Measurements from ENCODE around the gene COL28A1.
"Not testable (repeated sequence)": the region's sequence is repeated elsewhere in the genome, so short reads cannot be mapped to it uniquely, and the experiment has no call there.

COL28A1 gene

DNA sequence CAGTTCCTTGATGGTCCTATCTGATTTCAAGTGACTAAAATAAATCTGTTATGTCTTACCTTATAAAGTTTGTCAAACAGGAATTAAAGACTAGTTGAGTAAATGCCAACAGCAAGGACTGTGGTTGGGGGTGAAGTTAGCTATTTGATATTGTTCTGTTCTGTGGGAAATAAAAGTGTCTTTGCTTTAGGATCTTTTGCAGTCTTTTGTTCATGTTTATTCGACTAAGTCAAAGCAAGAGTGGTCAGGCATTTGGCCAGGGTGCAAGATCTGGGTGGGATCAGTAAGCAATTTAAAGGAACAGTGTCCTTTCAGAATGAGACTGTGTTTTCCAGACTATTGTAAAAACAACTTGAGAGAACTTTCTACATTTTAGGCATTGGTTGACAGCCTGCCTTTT lies at the start of gene COL28A1:
COL28A1 (minus strand) TSS at position 183 of the 400 bp plus-strand sequence. CDS start 2,998 bp downstream, outside the sequence.
- no peak for DNase-seq

DNA sequence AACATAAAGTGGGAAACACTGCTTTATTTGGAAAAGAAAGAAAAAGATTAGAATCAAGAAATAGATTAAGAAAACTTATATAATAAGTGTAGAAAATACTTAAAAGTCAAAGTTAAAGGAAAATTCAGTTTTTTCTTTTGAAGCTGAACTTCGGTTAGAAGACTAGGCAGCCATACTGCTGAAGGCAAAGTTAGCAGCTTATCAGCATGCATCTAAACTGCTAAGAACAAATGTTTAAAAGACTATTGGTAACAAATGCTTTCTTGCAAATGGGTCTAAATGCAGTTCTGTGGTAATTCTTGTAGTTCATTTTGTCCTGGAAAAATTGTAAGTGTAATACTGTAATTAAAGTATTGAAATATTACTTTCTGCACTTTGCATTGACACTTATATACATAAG lies 49.0 kb upstream of the COL28A1 start:
- no peak for DNase-seq

DNA sequence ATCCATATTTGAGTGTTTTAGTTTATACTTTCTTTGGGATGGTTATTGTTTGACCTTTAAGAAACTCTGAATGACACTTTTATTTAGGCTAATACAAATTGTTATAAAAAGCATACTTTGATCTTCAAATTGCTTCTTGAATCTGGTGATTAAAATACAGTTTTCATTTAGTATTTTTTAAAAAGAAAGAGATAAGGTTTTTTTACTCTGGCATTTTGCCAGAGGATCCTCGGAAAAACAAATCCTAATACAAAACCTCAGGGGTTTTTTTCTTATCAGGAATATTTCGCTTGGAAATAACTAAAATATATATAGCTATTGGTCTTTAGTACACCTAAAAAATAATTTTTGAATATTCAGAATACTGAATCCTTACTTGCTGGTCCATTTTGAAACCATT lies 48.1 kb upstream of the COL28A1 start:
- no peak for DNase-seq

DNA sequence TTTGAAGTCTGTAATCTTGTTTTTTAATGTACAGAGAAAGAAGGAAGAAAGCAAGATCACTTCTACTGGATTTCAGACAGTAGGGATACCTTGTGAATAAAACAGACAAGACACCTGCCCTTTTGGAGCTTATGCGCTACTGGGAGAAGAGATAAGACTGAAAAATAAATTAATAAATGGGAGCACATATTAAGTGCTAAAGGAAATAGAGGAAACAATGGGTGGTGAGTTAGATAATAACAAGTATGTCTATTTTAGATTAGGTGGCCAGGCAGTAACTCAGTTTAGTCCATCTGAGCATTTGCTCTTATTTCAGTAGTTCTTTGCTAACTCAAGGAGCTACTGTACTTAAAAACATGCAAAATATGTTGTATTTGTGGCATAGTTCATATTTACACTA lies 46.9 kb upstream of the COL28A1 start:
- no peak for DNase-seq

DNA sequence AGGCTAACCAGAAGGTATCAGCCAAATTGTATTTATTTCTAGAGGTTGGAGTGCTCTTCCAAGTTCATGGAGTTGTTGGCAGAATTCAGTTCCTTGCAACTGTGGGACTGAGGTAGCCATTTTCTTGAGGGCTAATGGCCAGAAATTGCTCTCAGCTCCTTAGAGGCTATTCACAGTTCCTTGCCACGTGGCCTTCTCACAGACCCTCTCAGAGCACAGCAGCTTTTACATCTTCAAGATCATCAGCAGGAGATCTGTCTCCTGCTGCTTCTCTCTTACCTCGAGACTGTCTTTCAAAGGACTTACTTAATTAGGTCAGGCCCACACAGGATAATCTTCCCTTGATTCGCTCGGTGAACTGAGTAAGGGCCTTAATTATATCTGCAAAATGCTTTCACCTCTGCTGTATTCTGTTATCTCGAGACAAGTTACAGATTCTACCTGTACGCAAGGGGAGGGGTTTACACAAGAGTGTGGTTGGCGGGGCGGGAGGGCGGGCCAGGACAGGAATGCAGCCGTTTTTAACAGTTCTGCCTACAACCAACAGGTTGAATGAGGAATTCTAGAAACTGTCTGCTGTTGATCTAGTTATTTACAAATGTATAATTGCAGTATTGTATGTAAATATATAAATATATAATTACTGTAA lies 46.0 kb upstream of the COL28A1 start:
- no peak for DNase-seq

DNA sequence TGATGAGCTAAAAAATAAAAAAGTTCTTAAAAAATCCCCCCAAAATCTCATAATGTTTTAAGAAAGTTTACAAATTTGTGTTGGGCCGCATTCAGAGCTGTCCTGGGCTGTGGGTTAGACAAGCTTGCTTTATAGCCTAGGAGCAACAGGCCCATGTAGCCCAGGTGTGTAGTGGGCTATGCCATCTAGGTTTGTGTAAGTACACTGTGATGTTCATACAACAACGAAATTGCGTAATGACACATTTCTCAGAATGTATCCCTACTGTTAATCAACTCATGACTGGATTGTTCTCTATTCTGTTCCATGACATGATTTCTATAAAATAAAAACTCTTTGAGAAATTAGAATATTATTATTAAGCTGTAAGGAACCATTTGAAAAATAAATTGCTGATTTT lies 44.0 kb upstream of the COL28A1 start:
- DNase-seq = no peak

DNA sequence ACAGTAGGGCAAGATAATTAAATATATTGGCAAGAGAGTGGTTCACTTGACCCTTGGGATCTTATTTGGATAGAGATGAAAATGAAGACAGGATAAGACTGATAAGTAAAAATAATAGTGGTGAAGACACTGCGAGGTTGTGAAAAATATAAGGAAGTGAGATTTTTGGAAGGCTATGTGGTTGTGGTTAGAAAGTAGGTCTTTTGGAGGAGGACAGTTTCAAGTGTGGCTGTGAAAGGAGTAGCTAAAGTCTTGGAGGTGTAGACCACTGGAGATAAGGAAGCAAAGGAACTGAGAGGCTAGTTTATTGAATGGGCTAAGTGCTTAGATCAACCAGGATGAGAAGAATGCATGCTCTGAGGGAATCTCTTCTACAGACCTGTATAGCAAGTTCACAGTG lies 42.2 kb upstream of the COL28A1 start:
- DNase-seq = no peak

DNA sequence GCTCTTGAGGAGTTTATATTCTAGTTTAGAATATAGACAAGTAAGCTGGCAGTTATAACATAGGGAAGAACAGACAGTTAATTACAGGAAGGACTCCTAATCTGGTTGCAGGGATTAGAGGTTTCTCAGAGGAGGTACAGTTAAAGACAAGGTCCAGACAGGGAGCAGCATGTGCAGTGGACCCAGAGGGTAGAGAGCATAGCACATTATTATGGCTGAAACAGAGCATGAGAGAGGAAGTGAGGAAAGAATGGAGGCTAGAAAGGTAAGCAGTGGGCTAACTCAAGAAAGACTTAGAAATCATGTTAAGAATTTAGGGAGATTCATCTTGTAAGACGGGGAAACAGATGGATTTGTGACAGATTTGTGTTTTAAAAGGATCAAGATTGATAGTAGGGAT lies 40.7 kb upstream of the COL28A1 start:
- no peak for DNase-seq

DNA sequence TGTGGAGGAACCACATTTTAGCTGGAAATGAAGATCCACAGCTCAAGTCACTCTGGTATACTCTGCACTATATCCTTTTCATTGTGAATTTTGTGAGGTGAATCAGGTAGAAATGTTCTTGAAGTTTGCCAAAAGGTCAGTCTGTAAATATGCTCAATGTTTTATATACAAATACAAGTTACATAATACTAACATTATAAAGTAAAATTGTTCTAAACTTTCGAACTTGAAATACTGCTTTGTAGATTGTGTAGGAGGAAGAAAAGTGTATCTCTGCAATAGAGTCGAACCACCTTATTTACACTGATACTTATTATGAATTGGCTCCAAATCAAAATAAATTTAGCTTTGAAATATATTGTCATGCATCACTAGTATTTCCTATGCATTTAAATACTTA lies 38.0 kb upstream of the COL28A1 start:
- no peak for DNase-seq

DNA sequence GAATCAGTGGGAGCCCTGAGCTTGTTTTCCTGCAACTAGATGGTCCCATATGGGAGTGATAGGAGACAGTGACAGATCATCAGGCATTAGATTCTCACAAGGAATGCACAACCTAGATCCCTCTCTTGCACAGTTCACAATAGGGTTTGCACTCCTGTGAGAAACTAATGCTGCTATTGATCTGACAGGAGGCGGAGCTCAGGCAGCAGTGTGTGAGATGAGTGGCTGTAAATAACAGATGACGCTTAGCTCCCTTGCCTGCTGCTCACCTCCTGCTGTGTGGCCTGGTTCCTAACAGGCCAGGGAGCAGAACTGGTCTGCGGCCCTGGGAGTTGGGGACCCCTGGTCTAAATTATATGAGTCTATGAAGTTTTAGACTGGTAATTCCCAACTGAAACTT lies 34.9 kb upstream of the COL28A1 start:
- no peak for DNase-seq

DNA sequence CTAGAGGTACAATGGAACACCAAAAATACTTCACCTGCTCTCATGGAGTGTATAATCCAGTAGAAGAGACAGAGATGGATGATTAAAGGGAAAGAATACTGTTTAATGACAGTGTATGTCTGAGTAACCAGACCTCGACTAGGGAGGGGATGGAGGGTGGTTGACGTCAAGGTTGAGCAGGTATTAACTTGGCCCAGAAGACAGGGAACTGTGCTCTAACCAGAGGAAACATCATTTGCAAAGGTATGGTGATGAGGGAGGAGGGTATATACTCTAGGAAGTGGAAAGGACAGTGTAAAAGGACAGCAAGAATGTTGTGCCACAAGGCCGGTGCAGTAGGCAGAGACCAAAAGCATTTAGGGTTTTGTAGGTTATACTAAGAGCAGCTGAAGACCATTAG lies 33.9 kb upstream of the COL28A1 start:
- DNase-seq = no peak

DNA sequence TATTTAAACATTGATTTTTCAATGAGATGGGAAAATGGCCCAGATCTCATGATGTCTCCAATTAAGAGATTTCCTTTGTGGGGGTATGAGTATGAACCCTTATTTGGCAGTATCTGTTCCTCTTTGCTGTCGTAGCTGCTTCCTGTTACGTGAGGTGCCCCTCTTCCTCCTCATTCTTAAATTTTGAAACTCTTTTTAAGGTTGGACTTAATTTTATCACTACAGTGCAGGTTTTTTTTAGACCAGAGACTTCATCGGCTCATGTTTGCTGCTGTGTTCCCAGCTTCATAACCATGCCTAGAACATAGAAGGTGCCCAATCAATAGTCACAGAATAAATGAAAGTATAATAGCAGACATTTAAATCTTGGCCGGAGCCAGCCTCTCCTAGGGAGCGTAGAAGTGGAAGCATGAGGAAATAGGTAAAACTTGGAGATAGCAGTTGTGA lies 33.4 kb upstream of the COL28A1 start:
- no peak for DNase-seq

DNA sequence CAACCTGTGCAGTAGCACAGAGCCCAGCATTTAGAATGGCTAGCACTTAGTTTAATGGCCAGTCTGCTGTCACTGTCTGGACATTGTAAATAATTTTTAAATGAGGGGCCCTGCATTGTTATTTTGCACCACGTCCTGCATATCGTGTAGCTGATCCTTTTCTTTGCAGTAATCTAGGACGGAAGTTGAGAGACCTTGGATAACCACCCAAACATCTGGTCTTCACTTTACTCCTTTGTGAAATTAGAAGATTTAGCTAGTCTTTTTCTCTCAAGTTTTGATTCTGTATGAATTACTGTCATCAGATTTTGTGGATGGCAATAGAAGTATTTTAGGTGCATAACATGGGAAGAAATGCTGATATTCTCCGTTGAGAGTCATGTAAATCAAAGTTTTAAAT lies 32.9 kb upstream of the COL28A1 start:
- no peak for DNase-seq

DNA sequence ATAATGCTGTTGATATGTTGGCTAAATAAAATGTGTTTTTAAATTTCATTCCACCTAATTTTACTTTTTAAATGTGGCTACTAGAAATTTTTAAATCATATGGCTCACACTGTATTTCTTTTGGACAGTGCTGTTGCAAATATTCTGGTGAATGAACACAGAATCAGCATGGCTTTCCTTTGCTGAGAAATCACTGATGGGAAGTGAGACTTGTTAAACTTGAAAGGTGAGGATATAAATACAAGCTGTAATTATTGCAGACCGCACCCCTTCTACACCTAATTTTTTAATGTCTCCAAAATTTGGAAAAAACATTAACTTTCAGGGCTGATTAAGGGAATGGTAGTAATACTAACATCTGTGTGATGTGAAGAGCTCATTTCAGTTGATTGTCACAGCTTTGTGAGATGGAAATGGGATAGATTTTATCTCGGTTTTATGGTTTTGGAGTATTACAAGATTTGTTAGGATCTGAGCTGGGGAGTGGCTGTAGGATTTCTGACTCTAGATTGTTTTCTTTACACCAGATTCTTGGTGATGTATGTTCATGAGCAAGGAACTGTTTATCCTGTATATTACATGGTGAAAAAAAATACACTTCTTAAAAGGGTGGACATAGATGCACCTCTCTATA lies 32.3 kb upstream of the COL28A1 start:
- no peak for DNase-seq

DNA sequence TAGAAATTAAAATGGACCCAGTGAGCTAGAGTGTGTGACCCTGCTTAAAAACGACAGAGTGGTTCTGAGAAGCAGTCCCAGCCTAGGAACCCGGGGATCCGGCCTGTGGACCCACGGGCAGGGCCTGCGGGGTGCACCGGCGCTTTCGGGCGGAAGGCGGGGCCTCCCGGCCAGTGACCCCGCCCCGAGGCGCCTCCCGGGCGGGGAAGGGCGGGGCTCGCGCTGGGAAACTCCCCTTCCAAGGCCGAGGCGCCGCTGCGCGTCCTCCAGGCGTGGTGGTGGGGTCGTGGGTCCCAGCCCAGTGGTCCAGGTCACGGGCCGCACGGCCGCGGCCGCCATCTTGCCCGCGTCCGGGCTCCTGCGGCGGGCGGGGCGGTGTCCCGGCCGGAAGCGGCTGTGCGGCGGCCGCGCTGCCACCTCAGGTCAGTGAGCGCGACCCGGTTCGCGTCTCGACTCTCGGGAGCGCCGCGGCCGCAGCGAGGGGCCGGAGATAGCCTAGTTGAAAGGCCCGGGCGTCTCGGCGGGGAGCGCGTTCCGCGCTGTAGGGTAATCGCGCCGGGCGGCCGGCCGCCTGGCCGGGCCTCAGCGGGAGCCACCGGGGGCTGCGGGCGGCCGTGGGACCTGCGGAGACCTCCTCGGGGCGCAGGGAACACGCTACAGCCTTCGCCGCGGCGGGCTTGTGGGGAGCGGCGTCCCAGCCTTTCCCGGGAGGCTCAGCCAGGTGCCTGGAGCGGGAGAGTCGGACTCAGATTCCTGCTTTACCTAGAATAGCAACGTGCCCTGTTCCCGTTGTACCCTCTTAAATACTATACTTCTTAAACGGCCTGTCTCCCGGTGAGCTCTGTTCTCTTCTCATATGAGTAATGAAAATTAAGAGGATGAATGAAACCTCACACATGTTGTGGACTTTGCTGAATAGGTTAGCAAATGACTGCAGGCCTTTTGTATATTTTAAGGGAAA lies 31.3 kb upstream of the COL28A1 start, which contains the start of gene MIOS:
MIOS (plus strand) TSS at position 234 of the 961 bp plus-strand sequence. CDS start 5,592 bp downstream, outside the sequence.
- peak; percentile 85 to 91 for DNase-seq

DNA sequence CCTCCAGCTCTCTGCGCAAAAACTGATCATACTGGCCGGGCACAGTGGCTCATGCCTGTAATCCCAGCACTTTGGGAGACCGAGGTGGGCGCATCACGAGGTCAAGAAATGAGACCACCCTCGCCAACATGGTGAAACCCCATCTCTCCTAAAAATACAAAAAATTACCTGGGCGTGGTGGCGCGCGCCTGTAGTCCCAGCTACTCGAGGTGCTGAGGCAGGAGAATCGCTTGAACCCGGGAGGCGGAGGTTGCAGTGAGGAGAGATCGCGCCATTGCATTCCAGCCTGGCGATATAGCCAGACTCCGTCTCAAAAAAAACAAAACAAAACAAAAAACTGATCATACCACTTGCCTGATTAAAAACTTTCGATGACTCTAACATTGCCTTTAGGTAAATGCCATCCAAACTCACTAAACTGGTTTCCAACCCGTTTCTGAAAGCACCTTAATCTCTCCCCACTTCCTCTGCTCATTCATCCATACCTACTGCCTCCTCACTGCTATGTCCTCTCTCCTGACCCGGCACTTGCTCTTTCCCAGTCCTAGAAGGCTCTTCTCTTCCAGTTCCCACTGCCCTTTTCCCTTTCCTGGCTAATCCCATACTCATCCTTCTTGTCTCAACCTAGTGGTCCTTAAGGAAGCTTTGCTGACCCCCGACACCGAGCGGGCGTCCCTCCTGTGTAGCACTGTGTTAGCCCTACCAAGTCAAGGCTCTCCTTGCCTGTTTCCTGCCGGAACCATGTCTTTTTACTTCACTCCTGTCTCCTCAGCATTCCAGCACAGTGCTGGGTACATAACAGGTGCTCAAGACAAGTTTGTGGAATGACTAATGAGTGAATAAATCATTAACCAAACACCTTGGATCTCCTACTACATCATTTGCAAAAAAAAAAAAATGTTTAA lies 30.3 kb upstream of the COL28A1 start:
- peak in 1 of 2 experiments; percentile 37 for DNase-seq

DNA sequence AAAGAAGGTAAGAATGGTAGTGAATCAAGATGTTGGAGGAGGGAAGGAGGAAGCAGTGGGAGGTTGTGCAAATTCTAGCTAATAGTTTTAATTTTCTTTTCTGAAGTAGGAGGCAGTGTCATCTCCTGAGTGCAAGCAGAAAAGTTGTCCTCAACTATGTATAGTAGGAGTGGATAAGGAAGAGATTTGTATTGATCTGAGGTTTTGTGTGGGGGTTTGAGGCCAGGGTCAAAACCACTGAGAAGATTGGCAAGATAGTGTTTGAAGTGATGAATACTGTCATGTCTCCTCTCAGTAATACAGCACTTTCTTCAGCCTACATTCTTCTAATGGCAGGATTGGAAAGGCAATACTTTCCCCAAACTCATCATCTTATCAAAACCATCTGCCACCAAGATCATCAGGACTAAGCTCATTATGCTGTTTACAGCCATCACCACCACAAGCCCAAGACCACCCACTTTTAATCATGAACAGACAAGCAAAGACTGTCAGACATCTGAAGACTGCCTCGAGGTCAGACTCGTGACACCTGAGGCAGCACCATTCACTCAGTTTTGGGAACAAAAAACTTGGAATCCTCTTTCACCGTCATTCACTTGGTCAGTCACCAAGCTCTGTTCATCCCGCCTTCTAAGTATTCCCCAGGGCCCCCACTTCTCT lies 29.5 kb upstream of the COL28A1 start:
- peak; percentile 55 to 56 for DNase-seq

DNA sequence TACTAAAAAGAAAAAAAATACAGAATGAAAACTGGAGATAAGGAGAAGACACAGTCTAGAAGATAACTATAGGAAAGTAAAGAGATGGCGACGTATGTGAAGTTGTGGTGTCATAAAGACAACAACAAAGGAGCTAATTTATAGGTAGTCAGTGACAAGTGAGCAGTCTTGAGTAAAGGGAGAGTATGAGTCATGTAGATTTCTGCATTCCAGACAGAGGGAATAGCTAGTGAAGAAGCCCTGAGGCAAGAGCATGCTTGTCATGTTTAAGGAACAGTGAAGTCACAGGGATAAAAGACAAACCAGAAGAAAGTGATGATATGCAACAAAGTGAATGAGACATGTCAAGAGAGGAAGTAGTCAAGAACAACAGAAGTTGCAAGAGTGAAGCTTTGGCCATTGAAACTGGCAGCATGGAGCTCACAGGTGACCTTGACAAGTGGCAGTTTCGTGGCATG lies 28.7 kb upstream of the COL28A1 start:
- DNase-seq = no peak

DNA sequence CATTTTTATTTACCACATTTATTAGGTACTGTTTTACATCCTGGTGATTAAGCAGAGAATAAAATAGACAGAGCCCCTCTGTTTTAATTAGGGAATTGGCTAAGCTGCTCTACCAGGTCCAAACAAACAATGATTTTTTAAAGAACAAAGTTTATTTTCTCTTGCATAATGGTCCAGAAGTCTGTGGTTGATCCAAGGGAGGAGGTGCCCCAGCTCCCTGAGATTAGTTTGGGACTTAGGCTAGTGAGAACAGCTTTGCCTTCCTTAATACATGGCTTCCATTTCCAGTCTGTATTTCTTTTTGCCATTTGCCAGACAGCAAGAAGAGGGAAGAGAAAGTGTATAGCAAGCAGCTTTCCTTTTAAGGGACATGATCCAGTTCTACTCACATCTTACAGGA lies 28.1 kb upstream of the COL28A1 start:
- DNase-seq = no peak

DNA sequence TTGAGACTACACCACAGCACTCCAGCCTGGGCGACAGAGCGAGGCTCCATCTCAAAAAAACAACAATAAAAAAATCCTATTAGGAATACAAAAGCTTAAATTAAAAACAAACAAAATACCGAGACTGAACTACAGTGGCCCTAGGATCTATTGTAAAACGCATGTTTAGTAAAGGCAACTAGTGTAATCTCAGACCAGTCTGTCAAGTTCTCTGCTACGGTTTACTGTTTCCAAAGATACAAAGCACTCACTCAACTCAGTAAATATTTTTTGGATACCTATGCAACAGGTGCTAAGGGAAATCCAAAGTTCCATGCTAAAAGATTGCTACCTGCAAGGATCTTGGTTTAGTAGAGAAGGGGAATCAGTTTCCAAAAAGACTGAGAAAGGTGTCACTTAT lies 27.6 kb upstream of the COL28A1 start:
- no peak for DNase-seq

DNA sequence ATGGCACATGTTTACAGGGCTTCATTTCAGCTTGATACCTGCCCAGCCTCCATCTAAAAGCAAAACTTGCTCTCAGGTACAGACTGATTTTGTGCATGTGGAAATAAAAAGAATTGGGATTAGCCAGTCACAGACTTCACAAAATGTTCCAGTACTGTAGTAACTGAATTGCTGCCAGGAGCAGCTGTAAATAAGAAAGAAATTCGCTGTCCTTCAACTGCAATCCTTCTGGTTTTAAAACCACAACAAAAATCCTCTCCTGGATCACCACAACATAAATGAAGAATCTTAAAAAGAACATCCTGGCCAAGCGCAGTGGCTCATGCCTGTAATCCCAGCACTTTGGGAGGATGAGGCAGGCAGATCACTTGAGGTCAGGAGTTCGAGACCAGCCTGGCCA lies 27.1 kb upstream of the COL28A1 start:
- no peak for DNase-seq

DNA sequence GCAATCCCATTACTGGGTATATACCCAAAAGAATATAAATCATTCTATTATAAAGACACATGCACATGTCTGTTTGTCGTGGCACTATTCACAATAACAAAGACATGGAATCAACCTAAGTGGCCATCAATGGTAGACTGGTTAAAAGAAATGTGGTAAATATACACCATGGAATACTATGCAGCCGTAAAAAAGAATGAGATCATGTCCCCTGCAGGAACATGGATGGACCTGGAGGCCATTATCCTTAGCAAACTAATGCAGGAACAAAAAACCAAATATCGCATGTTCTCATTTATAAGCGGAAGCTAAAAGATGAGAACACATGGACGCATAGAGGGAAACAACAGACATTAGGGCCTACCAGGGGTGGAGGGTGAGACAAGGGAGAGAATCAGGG lies 25.9 kb upstream of the COL28A1 start:
- DNase-seq = not testable (repeated sequence)

All from activated T-cell treated with anti-CD3 and anti-CD28 coated beads, Interleukin-2, amount 50 U/mL, for 48 hours (primary cell).